Lung (tissue), 12 donors: ENCODE measurements around the gene ADTRP. TPM values are rescaled to one million over a fixed set of nuclear protein-coding genes. Genes with fewer than 3 reads are reported as not detected.
A peak's percentile ranks its signal among the peaks of the same experiment; 100 is the strongest.

Experiments used
- ATAC-seq: fragments of 200-7000 bp; cut with Tn5 transposase; one replicate; pipeline ENCODE4 v1.9.1; 2020; ENCODE audit warnings: moderate number of reproducible peaks; ENCODE audit not compliant: insufficient read depth, low FRiP score
- DNase-seq, 3 donors: peaks; one replicate each; pipeline ENCODE4 v3.0.0-alpha.2; 2013 to 2017
- H3K27ac ChIP-seq, 2 donors: one replicate each; pipeline ENCODE4 v1.5.1; 2013; ENCODE audit warnings: mild to moderate bottlenecking in 2 of 2, moderate library complexity in 2 of 2, control low read depth in 1 of 2, inconsistent platforms in 1 of 2, low read depth in 1 of 2, low read length in 1 of 2
- H3K27me3 ChIP-seq, 3 donors: one replicate each; pipeline ENCODE4 v1.5.1; 2013; ENCODE audit warnings: low read length in 2 of 3; ENCODE audit not compliant: control insufficient read depth in 3 of 3, insufficient read depth in 3 of 3
- H3K36me3 ChIP-seq, 4 donors: one replicate each; pipeline ENCODE4 v1.5.1; 2013; ENCODE audit warnings: low read length in 4 of 4, mild to moderate bottlenecking in 1 of 4, moderate library complexity in 1 of 4; ENCODE audit not compliant: control insufficient read depth in 4 of 4, insufficient read depth in 4 of 4
- H3K4me1 ChIP-seq, 5 donors: one replicate each; pipeline ENCODE4 v1.5.1; 2013; ENCODE audit warnings: low read length in 5 of 5, mild to moderate bottlenecking in 2 of 5, moderate library complexity in 1 of 5; ENCODE audit not compliant: control insufficient read depth in 5 of 5, insufficient read depth in 5 of 5
- H3K4me3 ChIP-seq: one replicate; pipeline ENCODE4 v1.5.1; 2013; ENCODE audit warnings: mild to moderate bottlenecking, control low read depth, moderate library complexity
- H3K9ac ChIP-seq, 2 donors: one replicate each; pipeline ENCODE4 v1.5.1; 2013; ENCODE audit warnings: low read length in 2 of 2, control low read depth in 1 of 2; ENCODE audit not compliant: insufficient read depth in 1 of 2
- H3K9me3 ChIP-seq, 4 donors: one replicate each; pipeline ENCODE4 v1.5.1; 2013; ENCODE audit warnings: low read length in 3 of 4, mild to moderate bottlenecking in 1 of 4, moderate library complexity in 1 of 4; ENCODE audit not compliant: control insufficient read depth in 4 of 4, insufficient read depth in 3 of 4
- CTCF ChIP-seq: IDR thresholded peaks from 2 replicates; pipeline ENCODE4 v1.5.1; 2012; ENCODE audit warnings: mild to moderate bottlenecking; ENCODE audit errors: control extremely low read depth, extremely low read depth
- WGBS, 2 donors: extraction: QIAGEN DNeasy Blood & Tissue Kit; methylation state at CpG; one replicate each; pipeline ENCODE4 v1.1.7; 2013; 5-methylcytosine and 5-hydroxymethylcytosine counted together
- polyA plus RNA-seq, 2 donors: library from polyadenylated mRNA; stranded (reverse); fragments of 200-250 nt; gene quantifications; one replicate each; pipeline ENCODE4 v1.2.1, GENCODE V29; 2013
- total RNA-seq, 2 donors: library from RNA; depleted of rRNA in 1 of 2; stranded (reverse); fragments of >200 nt in 1 of 2; gene quantifications; one replicate each; pipeline ENCODE4 v1.2.1, GENCODE V29; 2014 to 2021
- donor health status: control.
- donor health status: control.
- donor health status: Bipolar disorder and iron deficiency.
- donor health status: healthy.
- donor health status: DM: yes; HTN: yes; CAD: no.

Gene ADTRP
- total and polyA plus RNA-seq, 4 donors, result 3.9 to 8.0 (median 5.7) TPM

GRCh38 chr6:11744101-11744500 lies 34.5 kb downstream of the ADTRP start:
- Histone ChIP-seq H3K27me3 (no peaks in the 10 kb centered on the region), H3K36me3 (no peaks in the 10 kb centered on the region), H3K4me3 (no peak overlapping the region), H3K27ac (peak overlapping the region in 1 of 2 donors; percentile 69), H3K9ac (no peak overlapping the region), H3K9me3 (peaks cover 0 to 1% (median 0%) of the 10 kb centered on the region in 4 donors), H3K4me1 (peaks cover 0 to 4% (median 2%) of the 10 kb centered on the region in 5 donors)
- ATAC-seq (no peak), DNase-seq (no peak)
- WGBS, 2 donors, result 88 to 91% methylated on average over 1 of the region's 1 CpG
- TF ChIP-seq CTCF, result no peak

- ATAC-seq, result no peak
- Histone ChIP-seq H3K9ac (no peak overlapping the region), H3K9me3 (peaks cover 0 to 1% (median 0%) of the 10 kb centered on the region in 4 donors), H3K4me3 (no peak overlapping the region), H3K27me3 (no peaks in the 10 kb centered on the region), H3K36me3 (no peaks in the 10 kb centered on the region), H3K4me1 (peaks cover 0 to 9% (median 3%) of the 10 kb centered on the region in 5 donors), H3K27ac (no peak overlapping the region)
- no peak for TF ChIP-seq CTCF
- no peak for DNase-seq
- 72 to 91% methylated on average over 4 of the region's 4 CpGs for WGBS, 2 donors
Measured at GRCh38 chr6:11740875-11741274, 37.7 kb downstream of the ADTRP start.

- 49 to 56% methylated on average over 8 of the region's 8 CpGs for WGBS, 2 donors
- ATAC-seq, result no peak
- Histone ChIP-seq H3K36me3 (no peaks in the 10 kb centered on the region), H3K9ac (no peak overlapping the region), H3K4me3 (no peak overlapping the region), H3K4me1 (peaks cover 0 to 4% (median 3%) of the 10 kb centered on the region in 5 donors), H3K27ac (no peak overlapping the region), H3K27me3 (no peaks in the 10 kb centered on the region), H3K9me3 (peaks cover 0 to 1% (median 0%) of the 10 kb centered on the region in 4 donors)
- no peak for DNase-seq
- TF ChIP-seq CTCF, result no peak
Measured at GRCh38 chr6:11738661-11739375, 39.8 kb downstream of the ADTRP start.
